ENCODE results near the gene PNRC1. TPM values are rescaled to one million over a fixed set of nuclear protein-coding genes. Genes with fewer than 3 reads are reported as not detected.

Gene PNRC1
- total and polyA plus RNA-seq, 2 donors (not counting 1 experiment from before 2014, with no cell fraction given) = 158 to 486 TPM

DNA sequence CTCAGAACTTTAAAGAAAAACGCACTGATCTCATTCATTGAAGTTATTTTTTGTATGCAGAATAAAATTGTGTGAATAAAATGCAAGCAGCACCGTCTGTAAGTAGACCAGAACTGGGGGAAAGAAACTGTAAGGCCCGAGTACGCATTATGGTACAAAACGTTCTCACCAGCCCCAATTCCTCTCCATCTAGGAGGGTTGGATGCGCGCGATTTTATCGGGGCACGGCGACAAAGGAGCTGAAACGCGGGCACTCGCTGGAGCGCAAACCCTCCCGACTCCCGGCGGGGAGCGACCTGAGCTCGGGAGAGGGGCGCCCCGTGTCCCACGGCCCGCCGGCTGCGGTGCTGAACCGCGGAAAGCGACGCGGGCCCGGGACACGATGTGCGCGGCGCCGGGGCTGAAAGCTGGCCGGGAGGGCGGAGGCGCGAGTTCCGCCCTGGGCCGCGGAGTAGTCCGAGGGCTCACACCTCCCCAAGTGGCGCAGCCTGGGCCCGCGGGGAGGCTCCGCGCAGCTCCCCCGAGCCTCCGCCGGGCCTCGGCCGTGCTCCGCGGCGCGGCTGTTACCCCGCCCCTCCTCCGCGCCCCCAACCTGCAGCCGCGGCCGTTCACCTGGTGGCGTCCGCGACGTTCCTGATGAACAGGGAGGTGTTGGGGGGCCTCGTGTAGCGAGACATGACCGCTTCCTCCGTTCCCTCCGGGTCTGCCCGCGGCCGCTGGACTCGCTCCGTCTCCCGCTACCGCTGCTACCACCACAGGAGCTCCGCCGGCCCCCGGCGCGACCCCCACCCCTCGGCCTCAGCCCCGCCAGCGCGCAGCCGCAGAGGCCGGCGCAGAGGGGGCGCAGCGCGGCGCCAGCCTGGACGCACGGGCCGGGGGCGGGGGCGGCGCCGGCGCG is 36.9 kb downstream of the PNRC1 start, which contains the start of gene SRSF12:
Gene SRSF12 (minus strand): TSS at position 861 of the 898 bp plus-strand sequence. CDS start 184 bp downstream, at position 677.
- intact Hi-C loops (cut with micrococcal nuclease) = loop anchor here (2.0 kb wide), 1 partner anchor 29 kb away; the partner anchor contains the start of gene PM20D2
- POLR2A ChIA-PET = interaction anchor here (0.7 to 0.9 kb wide), 3 partner anchors 37 to 240 kb away, joined by 3 read pairs; partner anchors contain the start of gene PNRC1
- peak; percentile 57 for DNase-seq

More for the DNA sequence above, 36.9 kb downstream of the PNRC1 start, which contains the start of gene SRSF12:
- under 1% methylated on average over 101 of the region's 106 CpGs for WGBS (ENCODE audit: insufficient coverage)
- H3K27me3 Mint-ChIP-seq = peaks cover 18% of the 10 kb centered on the region
- peaks cover 6 to 10% of the 10 kb centered on the region in 2 donors for H3K4me1 ChIP-seq (ENCODE audit: control insufficient read depth in 2 of 2, insufficient read depth in 2 of 2, low read length in 2 of 2)
- H3K36me3 ChIP-seq (replicated peaks in 1 of 2; ENCODE audit: control extremely low read depth in 1 of 2, control insufficient read depth in 1 of 2, extremely low read depth in 1 of 2, insufficient read depth in 2 of 2, low read length in 1 of 2) = no peaks in the 10 kb centered on the region
- ATAC-seq (ENCODE audit: low read depth) = peak; percentile 83
- peaks cover 9% of the 10 kb centered on the region for H3K4me1 Mint-ChIP-seq
- no peak within 1 kb of the TSS for H3K27ac ChIP-seq (ENCODE audit: low read length in 2 of 2)
- H3K4me2 ChIP-seq (replicated peaks; ENCODE audit: low read depth, low read length, poor library complexity, severe bottlenecking) = peak within 1 kb of the TSS; percentile 95
- peak within 1 kb of the TSS; percentile 20 for H3K27ac Mint-ChIP-seq
- H3K4me3 ChIP-seq (ENCODE audit: control extremely low read depth in 1 of 5, extremely low read depth in 1 of 5, insufficient read depth in 1 of 5, low read depth in 2 of 5, low read length in 4 of 5) = peak within 1 kb of the TSS; percentile 36 to 67 (median 61)
- no peaks in the 10 kb centered on the region for H4K20me1 ChIP-seq (ENCODE audit: control insufficient read depth, insufficient read depth, low read length, poor library complexity, severe bottlenecking)
- peak within 1 kb of the TSS; percentile 80 for H2AFZ ChIP-seq (ENCODE audit: insufficient read depth, low read depth, low read length, poor library complexity, severe bottlenecking)
- CTCF ChIA-PET = interaction anchor here (1.2 to 1.4 kb wide), 3 partner anchors 34 to 135 kb away, joined by 3 to 7 read pairs (median 3); partner anchors contain the start of gene PNRC1
- H3K79me2 ChIP-seq (ENCODE audit: control insufficient read depth, insufficient read depth, low read length) = peaks cover 3% of the 10 kb centered on the region
- H3K9me3 ChIP-seq (ENCODE audit: control extremely low read depth in 1 of 3, control insufficient read depth in 2 of 3, insufficient read depth in 1 of 3, low read length in 2 of 3) = no peaks in the 10 kb centered on the region
- peak within 1 kb of the TSS; percentile 83 for H3K4me3 Mint-ChIP-seq
- peak within 1 kb of the TSS; percentile 71 for H3K9ac ChIP-seq (ENCODE audit: low read length)
- peaks cover 0 to 14% (median 2%) of the 10 kb centered on the region in 4 experiments for H3K27me3 ChIP-seq (replicated peaks in 1 of 4; ENCODE audit: control extremely low read depth in 1 of 4, control insufficient read depth in 3 of 4, insufficient read depth in 4 of 4, low read length in 3 of 4)
- no peak for TF ChIP-seq EZH2 (IDR thresholded peaks at IDR 0.05; ENCODE audit: borderline replicate concordance, insufficient read depth, low read depth, low read length, poor library complexity, severe bottlenecking)
- TF ChIP-seq, protein P1, sequence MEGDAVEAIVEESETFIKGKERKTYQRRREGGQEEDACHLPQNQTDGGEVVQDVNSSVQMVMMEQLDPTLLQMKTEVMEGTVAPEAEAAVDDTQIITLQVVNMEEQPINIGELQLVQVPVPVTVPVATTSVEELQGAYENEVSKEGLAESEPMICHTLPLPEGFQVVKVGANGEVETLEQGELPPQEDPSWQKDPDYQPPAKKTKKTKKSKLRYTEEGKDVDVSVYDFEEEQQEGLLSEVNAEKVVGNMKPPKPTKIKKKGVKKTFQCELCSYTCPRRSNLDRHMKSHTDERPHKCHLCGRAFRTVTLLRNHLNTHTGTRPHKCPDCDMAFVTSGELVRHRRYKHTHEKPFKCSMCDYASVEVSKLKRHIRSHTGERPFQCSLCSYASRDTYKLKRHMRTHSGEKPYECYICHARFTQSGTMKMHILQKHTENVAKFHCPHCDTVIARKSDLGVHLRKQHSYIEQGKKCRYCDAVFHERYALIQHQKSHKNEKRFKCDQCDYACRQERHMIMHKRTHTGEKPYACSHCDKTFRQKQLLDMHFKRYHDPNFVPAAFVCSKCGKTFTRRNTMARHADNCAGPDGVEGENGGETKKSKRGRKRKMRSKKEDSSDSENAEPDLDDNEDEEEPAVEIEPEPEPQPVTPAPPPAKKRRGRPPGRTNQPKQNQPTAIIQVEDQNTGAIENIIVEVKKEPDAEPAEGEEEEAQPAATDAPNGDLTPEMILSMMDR (IDR thresholded peaks at IDR 0.05) = no peak
- H3K9me3 Mint-ChIP-seq (ENCODE audit: insufficient read depth) = peaks cover 2% of the 10 kb centered on the region
